HL-60 (cell line): Measurements from ENCODE around the gene PUS7.
"Not testable (repeated sequence)": the region's sequence is repeated elsewhere in the genome, so short reads cannot be mapped to it uniquely, and the experiment has no call there.

Experiments used
- TF ChIP-seq, protein P1 (sequence below): IDR thresholded peaks from one replicate; pipeline ENCODE4 v1.5.1; 2011; ENCODE audit warnings: low read length, control low read depth, inconsistent platforms; ENCODE audit not compliant: insufficient read depth
- TF ChIP-seq, protein P2 (sequence below): IDR thresholded peaks from 2 replicates; pipeline ENCODE4 v1.6.1; 2012; ENCODE audit warnings: low read depth; ENCODE audit not compliant: insufficient replicate concordance

DNA sequence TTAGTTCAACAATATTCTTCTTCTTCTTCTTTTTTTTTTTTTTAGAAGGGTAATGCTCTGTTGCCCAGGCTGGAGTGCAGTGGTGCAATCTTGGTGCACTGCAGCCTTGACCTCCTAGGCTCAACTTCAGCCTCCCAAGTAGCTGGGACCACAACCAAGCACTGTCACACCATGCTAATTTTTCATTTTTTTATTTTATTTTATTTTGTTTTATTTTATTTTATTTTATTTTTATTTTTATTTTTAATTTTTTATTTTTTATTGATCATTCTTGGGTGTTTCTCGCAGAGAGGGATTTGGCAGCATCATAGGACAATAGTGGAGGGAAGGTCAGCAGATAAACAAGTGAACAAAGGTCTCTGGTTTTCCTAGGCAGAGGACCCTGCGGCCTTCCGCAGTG, 112.3 kb downstream of the PUS7 start:
- TF ChIP-seq, protein P1, sequence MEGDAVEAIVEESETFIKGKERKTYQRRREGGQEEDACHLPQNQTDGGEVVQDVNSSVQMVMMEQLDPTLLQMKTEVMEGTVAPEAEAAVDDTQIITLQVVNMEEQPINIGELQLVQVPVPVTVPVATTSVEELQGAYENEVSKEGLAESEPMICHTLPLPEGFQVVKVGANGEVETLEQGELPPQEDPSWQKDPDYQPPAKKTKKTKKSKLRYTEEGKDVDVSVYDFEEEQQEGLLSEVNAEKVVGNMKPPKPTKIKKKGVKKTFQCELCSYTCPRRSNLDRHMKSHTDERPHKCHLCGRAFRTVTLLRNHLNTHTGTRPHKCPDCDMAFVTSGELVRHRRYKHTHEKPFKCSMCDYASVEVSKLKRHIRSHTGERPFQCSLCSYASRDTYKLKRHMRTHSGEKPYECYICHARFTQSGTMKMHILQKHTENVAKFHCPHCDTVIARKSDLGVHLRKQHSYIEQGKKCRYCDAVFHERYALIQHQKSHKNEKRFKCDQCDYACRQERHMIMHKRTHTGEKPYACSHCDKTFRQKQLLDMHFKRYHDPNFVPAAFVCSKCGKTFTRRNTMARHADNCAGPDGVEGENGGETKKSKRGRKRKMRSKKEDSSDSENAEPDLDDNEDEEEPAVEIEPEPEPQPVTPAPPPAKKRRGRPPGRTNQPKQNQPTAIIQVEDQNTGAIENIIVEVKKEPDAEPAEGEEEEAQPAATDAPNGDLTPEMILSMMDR, result not testable (repeated sequence)
- TF ChIP-seq, protein P2, sequence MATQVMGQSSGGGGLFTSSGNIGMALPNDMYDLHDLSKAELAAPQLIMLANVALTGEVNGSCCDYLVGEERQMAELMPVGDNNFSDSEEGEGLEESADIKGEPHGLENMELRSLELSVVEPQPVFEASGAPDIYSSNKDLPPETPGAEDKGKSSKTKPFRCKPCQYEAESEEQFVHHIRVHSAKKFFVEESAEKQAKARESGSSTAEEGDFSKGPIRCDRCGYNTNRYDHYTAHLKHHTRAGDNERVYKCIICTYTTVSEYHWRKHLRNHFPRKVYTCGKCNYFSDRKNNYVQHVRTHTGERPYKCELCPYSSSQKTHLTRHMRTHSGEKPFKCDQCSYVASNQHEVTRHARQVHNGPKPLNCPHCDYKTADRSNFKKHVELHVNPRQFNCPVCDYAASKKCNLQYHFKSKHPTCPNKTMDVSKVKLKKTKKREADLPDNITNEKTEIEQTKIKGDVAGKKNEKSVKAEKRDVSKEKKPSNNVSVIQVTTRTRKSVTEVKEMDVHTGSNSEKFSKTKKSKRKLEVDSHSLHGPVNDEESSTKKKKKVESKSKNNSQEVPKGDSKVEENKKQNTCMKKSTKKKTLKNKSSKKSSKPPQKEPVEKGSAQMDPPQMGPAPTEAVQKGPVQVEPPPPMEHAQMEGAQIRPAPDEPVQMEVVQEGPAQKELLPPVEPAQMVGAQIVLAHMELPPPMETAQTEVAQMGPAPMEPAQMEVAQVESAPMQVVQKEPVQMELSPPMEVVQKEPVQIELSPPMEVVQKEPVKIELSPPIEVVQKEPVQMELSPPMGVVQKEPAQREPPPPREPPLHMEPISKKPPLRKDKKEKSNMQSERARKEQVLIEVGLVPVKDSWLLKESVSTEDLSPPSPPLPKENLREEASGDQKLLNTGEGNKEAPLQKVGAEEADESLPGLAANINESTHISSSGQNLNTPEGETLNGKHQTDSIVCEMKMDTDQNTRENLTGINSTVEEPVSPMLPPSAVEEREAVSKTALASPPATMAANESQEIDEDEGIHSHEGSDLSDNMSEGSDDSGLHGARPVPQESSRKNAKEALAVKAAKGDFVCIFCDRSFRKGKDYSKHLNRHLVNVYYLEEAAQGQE, result not testable (repeated sequence)
